EH (cell line): ENCODE results near the gene TBX10.
A peak's percentile ranks its signal among the peaks of the same experiment; 100 is the strongest.
"Not testable (repeated sequence)": the region's sequence is repeated elsewhere in the genome, so short reads cannot be mapped to it uniquely, and the experiment has no call there.

ENCODE experiments used
- DNase-seq: peaks from one replicate; pipeline ENCODE4 v3.0.0-alpha.2; 2015; ENCODE audit warnings: low read depth

The TBX10 gene

GRCh38 chr11:67631411-67631810 is 8.2 kb downstream of the TBX10 start:
- DNase-seq = no peak

DNA sequence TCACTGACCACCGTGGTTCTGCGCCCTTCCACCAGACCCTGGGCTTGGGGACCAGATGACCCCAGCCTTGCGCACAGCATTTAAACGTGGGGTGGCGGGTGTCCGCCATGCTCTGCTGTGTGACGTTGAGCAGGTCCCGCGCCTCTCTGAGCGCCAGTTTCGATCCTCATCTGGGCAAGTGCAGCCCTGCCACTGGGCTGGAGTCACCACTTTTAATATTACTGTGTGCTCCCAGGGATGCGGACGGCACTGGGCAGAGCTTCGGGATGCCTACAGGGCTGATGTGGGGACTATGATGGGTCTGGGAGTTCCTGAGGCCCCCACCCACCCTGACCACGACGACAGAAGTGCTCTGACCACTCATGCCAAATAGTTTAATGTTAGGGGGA is 8.6 kb downstream of the TBX10 start:
- DNase-seq = no peak

DNA sequence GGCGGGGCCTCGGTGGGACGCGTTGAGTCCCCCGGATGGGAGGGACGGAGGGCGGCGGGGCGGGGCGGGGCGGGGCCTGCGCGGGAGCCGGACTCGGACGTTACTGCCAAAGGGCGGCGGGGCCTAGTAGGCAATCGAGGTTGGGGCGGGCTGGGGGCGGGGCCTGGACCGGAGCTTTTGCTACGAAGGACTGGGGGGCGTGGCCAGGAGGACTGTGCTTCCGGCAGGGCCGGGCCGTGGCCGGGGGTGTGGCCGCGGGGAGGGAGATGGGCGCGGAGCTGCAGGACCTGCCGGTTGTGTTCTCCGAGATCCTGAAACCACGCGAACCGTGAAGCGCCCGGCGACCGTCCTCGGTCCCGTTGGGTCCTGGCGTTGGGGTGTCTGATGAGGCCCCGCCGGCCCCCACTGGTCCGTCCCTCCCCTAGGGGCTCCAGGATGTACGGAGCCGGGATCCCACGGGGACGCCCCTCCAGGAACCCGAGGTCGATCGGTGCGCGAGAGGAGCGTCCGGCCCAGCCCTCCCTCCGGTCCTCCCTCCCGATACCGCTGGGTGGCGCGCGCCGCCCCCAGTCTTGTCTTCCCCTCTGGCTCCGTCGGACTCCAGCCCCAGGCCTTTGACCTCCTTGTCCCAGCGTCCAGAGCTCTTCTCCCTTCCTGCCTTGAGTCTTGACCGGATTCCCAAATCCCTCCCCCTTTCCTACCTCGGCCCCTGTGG is 9.2 kb downstream of the TBX10 start:
- DNase-seq = peak; percentile 98

GRCh38 chr11:67629386-67630227 is 10.0 kb downstream of the TBX10 start, which contains the start of gene NUDT8:
NUDT8 (minus strand) TSS chr11:67629937; CDS start chr11:67629911, 26 bp downstream.
- DNase-seq = peak; percentile 80

DNA sequence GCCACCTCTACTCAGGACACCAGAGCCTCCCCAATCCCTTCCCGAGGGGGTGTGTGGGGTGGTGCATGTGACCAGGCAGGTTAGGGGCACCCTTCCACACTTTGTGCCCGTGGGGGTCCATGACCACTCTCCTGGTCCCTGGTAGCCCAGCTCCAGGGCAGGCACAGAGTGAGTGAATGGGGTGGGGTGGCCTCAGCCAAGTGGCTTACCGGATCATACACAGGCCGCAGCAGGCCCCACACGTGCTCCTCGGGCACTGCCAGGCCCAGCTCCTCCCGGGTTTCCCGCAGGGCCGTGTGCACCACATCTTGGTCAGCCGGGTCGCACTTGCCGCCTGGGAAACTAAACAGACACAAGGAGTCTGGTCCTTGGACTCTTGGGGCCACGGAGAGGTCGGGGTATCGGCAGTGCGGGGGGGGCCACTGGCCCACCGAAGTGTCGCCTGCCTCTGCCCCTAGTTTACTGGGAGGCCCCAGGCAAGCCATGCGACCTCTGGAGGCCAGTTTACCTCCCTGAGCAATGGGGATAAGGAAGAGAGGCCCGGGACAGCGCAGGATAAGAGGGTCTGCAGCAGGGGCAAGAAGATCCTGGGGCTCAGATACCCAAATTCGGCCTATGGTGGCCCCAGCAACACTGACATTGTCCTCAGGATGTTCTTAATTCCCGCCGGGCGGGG is 10.7 kb downstream of the TBX10 start:
- DNase-seq = no peak

DNA sequence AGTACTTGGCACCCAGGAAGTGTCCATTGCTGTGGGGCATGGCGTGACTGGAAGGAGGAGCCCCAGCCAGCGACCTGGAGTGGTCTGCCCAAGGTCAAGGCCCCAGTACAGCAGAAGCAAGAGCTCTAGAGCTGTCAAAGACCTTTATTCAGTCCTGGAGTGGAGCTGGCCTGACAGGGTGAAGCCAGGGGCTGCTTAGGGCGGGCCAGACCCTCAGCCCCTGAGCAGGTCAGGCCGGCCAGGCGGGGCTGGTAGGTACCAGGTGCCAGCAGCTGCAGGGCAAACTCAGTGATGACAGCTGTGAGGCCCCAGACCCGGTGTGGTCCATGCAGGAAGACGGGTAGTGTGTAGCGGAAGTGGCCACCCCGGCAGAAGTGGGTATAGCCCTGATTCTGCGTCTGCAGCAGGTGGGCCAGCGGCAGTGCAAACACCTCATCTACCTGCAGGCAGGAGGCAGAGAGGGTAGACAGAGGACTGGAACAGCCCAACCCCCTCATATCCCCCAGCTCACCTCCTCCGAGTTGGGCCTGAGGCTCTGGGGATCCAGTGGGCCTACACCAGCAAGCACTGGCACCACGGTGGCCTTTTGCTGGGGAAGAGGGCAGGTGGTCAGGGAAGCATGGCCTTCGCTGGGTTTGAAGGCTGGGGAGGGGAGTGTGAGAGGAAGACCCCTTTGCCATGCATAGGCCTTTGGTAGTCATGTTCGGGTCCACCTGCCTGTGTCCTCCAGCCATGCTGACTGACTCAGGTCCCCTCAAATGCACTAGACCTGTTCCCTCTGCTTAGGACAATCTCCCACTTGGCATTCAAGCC is 11.5 kb downstream of the TBX10 start:
- DNase-seq = no peak

- DNase-seq = no peak
These were observed 12.1 kb downstream of the TBX10 start for GRCh38 chr11:67627441-67627811.

- DNase-seq = no peak
These were observed 12.6 kb downstream of the TBX10 start for GRCh38 chr11:67626970-67627369.

- DNase-seq = not testable (repeated sequence)
These were observed 13.3 kb downstream of the TBX10 start for GRCh38 chr11:67626131-67626833.

GRCh38 chr11:67623795-67624194 is 15.8 kb downstream of the TBX10 start:
- DNase-seq = not testable (repeated sequence)

DNA sequence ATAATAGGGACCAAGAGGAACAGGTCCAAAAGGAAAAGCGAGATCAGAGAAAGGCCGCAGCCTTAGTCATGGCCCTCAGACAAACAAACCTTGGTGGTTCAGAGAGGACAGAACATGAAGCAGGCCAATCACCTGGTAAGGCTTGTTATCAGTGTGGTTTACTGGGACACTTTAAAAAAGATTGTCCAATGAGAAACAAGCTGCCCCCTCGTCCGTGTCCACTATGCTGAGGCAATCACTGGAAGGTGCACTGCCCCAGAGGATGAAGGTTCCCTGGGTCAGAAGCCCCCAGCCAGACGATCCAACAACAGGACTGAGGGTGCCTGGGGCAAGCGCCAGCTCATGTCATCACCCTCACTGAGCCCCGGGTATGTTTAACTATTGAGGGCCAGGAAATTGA is 16.7 kb downstream of the TBX10 start:
- not testable (repeated sequence) for DNase-seq

GRCh38 chr11:67621928-67622327 is 17.6 kb downstream of the TBX10 start:
- not testable (repeated sequence) for DNase-seq

GRCh38 chr11:67620621-67621020 is 18.9 kb downstream of the TBX10 start:
- not testable (repeated sequence) for DNase-seq

GRCh38 chr11:67619683-67620618 is 19.6 kb downstream of the TBX10 start:
- not testable (repeated sequence) for DNase-seq

DNA sequence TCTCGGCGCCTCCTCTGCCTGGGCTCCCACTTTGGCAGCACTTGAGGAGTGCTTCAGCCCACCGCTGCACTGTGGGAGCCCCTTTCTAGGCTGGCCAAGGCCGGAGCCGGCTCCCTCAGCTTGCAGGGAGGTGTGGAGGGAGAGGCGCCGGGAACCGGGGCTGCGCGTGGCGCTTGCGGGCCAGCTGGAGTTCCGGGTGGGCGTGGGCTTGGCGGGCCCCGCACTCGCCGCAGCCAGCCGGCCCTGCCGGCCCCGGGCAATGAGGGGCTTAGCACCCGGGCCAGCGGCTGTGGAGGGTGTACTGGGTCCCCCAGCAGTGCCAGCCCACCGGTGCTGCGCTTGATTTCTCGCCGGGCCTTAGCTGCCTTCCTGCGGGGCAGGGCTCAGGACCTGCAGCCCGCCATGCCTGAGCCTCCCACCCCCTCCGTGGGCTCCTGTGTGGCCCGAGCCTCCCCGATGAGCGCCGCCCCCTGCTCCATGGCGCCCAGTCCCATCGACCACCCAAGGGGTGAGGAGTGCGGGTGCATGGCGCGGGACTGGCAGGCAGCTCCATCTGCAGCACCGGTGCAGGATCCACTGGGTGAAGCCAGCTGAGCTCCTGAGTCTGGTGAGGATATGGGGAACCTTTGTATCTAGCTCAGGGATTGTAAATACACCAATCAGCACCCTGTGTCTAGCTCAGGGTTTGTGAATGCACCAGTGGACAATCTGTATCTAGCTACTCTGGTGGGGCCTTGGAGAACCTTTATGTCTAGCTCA is 20.5 kb downstream of the TBX10 start:
- DNase-seq = not testable (repeated sequence)

DNA sequence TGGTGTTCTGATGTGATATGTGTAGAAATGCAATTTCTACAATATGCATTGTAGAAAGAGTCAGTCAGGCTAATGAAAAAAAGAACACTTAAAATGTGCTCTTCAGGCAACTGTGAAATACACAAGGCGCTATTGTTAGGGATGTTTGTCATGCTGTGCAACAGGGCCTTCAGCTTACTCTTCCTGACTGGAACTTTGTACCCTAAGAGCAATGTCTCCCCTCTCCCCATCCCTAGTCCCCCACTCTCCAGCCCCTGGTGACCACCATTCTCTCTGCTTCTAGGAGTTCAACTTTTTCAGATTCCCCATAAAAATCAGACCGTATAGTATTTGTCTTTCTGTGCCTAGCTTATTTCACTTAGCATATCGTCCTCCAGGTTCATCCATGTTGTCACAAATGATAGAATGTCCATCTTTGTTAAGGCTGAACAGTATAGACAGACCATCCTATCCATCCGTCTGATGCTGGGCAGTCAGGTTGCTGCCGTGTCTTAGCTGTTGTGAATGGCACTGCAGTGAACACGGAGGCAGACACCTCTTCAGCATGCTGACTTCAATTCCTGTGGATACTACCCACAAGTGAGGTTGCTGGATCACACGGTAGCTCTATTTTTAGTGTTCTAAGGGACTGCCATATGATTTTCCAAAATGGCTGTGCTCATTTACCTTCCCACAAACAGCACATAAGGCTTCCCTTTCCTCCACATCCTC is 22.2 kb downstream of the TBX10 start:
- DNase-seq = no peak

GRCh38 chr11:67616431-67617242 is 22.9 kb downstream of the TBX10 start:
- no peak for DNase-seq
